Left lung (tissue), 10 donors: ENCODE data around the gene GPSM1. TPM values are rescaled to one million over a fixed set of nuclear protein-coding genes. Genes with fewer than 3 reads are reported as not detected.

Experiments used
- ATAC-seq: fragments of 200-7000 bp; cut with Tn5 transposase; one replicate; pipeline ENCODE4 v1.9.1; 2020; ENCODE audit warnings: moderate library complexity
- DNase-seq, 4 donors: peaks; one replicate each; pipeline ENCODE4 v3.0.0-alpha.2; 2013 to 2020
- H3K27ac ChIP-seq, 2 donors: fragments of 200-600 bp; sonication (generic) in 1 of 2; one replicate each; pipeline versions ENCODE4 v1.5.0 to v1.8.0; 2020 to 2021
- H3K27me3 ChIP-seq, 2 donors: fragments of 200-600 bp; sonication (generic) in 1 of 2; one replicate each; pipeline versions ENCODE4 v1.5.0 to v1.8.0; 2020 to 2021
- H3K36me3 ChIP-seq, 2 donors: fragments of 200-600 bp; sonication (generic) in 1 of 2; one replicate each; pipeline versions ENCODE4 v1.5.0 to v1.8.0; 2020 to 2021
- H3K4me1 ChIP-seq, 2 donors: fragments of 200-600 bp; one replicate each; pipeline ENCODE4 v1.8.0; 2021
- H3K4me3 ChIP-seq, 2 donors: fragments of 200-600 bp; sonication (generic) in 1 of 2; one replicate each; pipeline versions ENCODE4 v1.5.0 to v1.8.0; 2020 to 2021; ENCODE audit warnings: mild to moderate bottlenecking in 1 of 2
- H3K9me3 ChIP-seq, 2 donors: fragments of 200-600 bp; sonication (generic) in 1 of 2; one replicate each; pipeline versions ENCODE4 v1.5.0 to v1.8.0; 2020 to 2021
- CTCF ChIP-seq, 2 donors: fragments of 200-600 bp; sonication (generic) in 1 of 2; IDR thresholded peaks; one replicate each; pipeline versions ENCODE4 v1.5.0 to v1.8.0; 2021; ENCODE audit warnings: antibody characterized with exemption in 2 of 2
- intact Hi-C, 2 donors: fragments of 100-400 bp; cut with DNase I; formaldehyde crosslinking; loops; one replicate each; pipeline versions ENCODE4 v1.11.2 to v1.14.2; 2022
- polyA plus RNA-seq, 6 donors: library from polyadenylated mRNA; unstranded; fragments of 120-200 nt; gene quantifications; one replicate each; pipeline ENCODE4 v1.2.1, GENCODE V29; 2013; ENCODE audit not compliant: insufficient read length in 6 of 6
- total RNA-seq, 2 donors: library from RNA; stranded (reverse); fragmentation: NEBNext Ultra II Directional; extraction: Animal tissue kit (Norgen Biotek cat#: 25700); gene quantifications; one replicate each; pipeline ENCODE4 v1.2.1, GENCODE V29; 2021
- donor health status: DM: no; HTN: yes; CAD: no.
- donor health status: DM: no; HTN: no; CAD: no.

The GPSM1 gene
- total and polyA plus RNA-seq, 8 donors = 21.7 to 84.3 (median 52.7) TPM

- H3K4me1 ChIP-seq = peaks cover 16 to 32% of the 10 kb centered on the region in 2 donors
These were observed 18.2 kb downstream of the GPSM1 start for GRCh38 chr9:136345281-136346156.

GRCh38 chr9:136346157-136346481 lies 18.8 kb downstream of the GPSM1 start:
- Histone ChIP-seq H3K4me3 (peak overlapping the region in 1 of 2 donors; percentile 13), H3K27ac (peak overlapping the region in 1 of 2 donors; percentile 29), H3K36me3 (peaks cover 0 to under 1% of the 10 kb centered on the region in 2 donors), H3K27me3 (no peaks in the 10 kb centered on the region), H3K4me1 (peaks cover 16 to 32% of the 10 kb centered on the region in 2 donors), H3K9me3 (no peaks in the 10 kb centered on the region)
- intact Hi-C loops = no loop called here
- ATAC-seq (no peak), DNase-seq (no peak)
- TF ChIP-seq CTCF (IDR thresholded peaks at IDR 0.05) = no peak

More at GRCh38 chr9:136345281-136346156, 18.2 kb downstream of the GPSM1 start:
- Histone ChIP-seq H3K36me3 (peaks cover 0 to 4% of the 10 kb centered on the region in 2 donors), H3K4me3 (peak overlapping the region in 1 of 2 donors; percentile 13), H3K27ac (peak overlapping the region; percentile 29 to 56), H3K27me3 (no peaks in the 10 kb centered on the region), H3K9me3 (no peaks in the 10 kb centered on the region)
- peak; percentile 75 for ATAC-seq
- peak; percentile 17 to 44 for TF ChIP-seq CTCF (IDR thresholded peaks at IDR 0.05)
- DNase-seq = peak in 2 of 4 donors; percentile 71 to 88
- intact Hi-C loops = no loop called here

- ATAC-seq (no peak), DNase-seq (no peak)
- Histone ChIP-seq H3K4me1 (peaks cover 16 to 27% of the 10 kb centered on the region in 2 donors), H3K27ac (no peak overlapping the region), H3K9me3 (no peaks in the 10 kb centered on the region), H3K4me3 (no peak overlapping the region), H3K27me3 (no peaks in the 10 kb centered on the region), H3K36me3 (no peaks in the 10 kb centered on the region)
- intact Hi-C loops = no loop called here
- no peak for TF ChIP-seq CTCF (IDR thresholded peaks at IDR 0.05)
These were observed 19.7 kb downstream of the GPSM1 start for GRCh38 chr9:136346927-136347465.

- ATAC-seq = no peak
- Histone ChIP-seq H3K27me3 (no peaks in the 10 kb centered on the region), H3K4me3 (no peak overlapping the region), H3K27ac (no peak overlapping the region), H3K9me3 (no peaks in the 10 kb centered on the region), H3K4me1 (peaks cover 15 to 20% of the 10 kb centered on the region in 2 donors), H3K36me3 (no peaks in the 10 kb centered on the region)
- TF ChIP-seq CTCF (IDR thresholded peaks at IDR 0.05) = no peak
- no peak for DNase-seq
- intact Hi-C loops = no loop called here
These were observed 20.3 kb downstream of the GPSM1 start for GRCh38 chr9:136347472-136348256.

GRCh38 chr9:136348691-136349090 lies 21.4 kb downstream of the GPSM1 start:
- Histone ChIP-seq H3K4me3 (no peak overlapping the region), H3K27me3 (no peaks in the 10 kb centered on the region), H3K36me3 (no peaks in the 10 kb centered on the region), H3K4me1 (peaks cover 10 to 14% of the 10 kb centered on the region in 2 donors), H3K9me3 (no peaks in the 10 kb centered on the region), H3K27ac (no peak overlapping the region)
- DNase-seq (no peak), ATAC-seq (no peak)
- no peak for TF ChIP-seq CTCF (IDR thresholded peaks at IDR 0.05)
- intact Hi-C loops = no loop called here
